Lung (tissue), 12 donors: Measurements from ENCODE around the gene INCA1. TPM values are rescaled to one million over a fixed set of nuclear protein-coding genes. Genes with fewer than 3 reads are reported as not detected.

ENCODE experiments used
- ATAC-seq: fragments of 200-7000 bp; cut with Tn5 transposase; one replicate; pipeline ENCODE4 v1.9.1; 2020; ENCODE audit warnings: moderate number of reproducible peaks; ENCODE audit not compliant: insufficient read depth, low FRiP score
- DNase-seq, 3 donors: peaks; one replicate each; pipeline ENCODE4 v3.0.0-alpha.2; 2013 to 2017
- H3K27ac ChIP-seq, 2 donors: one replicate each; pipeline ENCODE4 v1.5.1; 2013; ENCODE audit warnings: mild to moderate bottlenecking in 2 of 2, moderate library complexity in 2 of 2, control low read depth in 1 of 2, inconsistent platforms in 1 of 2, low read depth in 1 of 2, low read length in 1 of 2
- H3K27me3 ChIP-seq, 3 donors: one replicate each; pipeline ENCODE4 v1.5.1; 2013; ENCODE audit warnings: low read length in 2 of 3; ENCODE audit not compliant: control insufficient read depth in 3 of 3, insufficient read depth in 3 of 3
- H3K36me3 ChIP-seq, 4 donors: one replicate each; pipeline ENCODE4 v1.5.1; 2013; ENCODE audit warnings: low read length in 4 of 4, mild to moderate bottlenecking in 1 of 4, moderate library complexity in 1 of 4; ENCODE audit not compliant: control insufficient read depth in 4 of 4, insufficient read depth in 4 of 4
- H3K4me1 ChIP-seq, 5 donors: one replicate each; pipeline ENCODE4 v1.5.1; 2013; ENCODE audit warnings: low read length in 5 of 5, mild to moderate bottlenecking in 2 of 5, moderate library complexity in 1 of 5; ENCODE audit not compliant: control insufficient read depth in 5 of 5, insufficient read depth in 5 of 5
- H3K4me3 ChIP-seq: one replicate; pipeline ENCODE4 v1.5.1; 2013; ENCODE audit warnings: mild to moderate bottlenecking, control low read depth, moderate library complexity
- H3K9ac ChIP-seq, 2 donors: one replicate each; pipeline ENCODE4 v1.5.1; 2013; ENCODE audit warnings: low read length in 2 of 2, control low read depth in 1 of 2; ENCODE audit not compliant: insufficient read depth in 1 of 2
- H3K9me3 ChIP-seq, 4 donors: one replicate each; pipeline ENCODE4 v1.5.1; 2013; ENCODE audit warnings: low read length in 3 of 4, mild to moderate bottlenecking in 1 of 4, moderate library complexity in 1 of 4; ENCODE audit not compliant: control insufficient read depth in 4 of 4, insufficient read depth in 3 of 4
- WGBS, 2 donors: extraction: QIAGEN DNeasy Blood & Tissue Kit; methylation state at CpG; one replicate each; pipeline ENCODE4 v1.1.7; 2013; 5-methylcytosine and 5-hydroxymethylcytosine counted together
- polyA plus RNA-seq, 2 donors: library from polyadenylated mRNA; stranded (reverse); fragments of 200-250 nt; gene quantifications; one replicate each; pipeline ENCODE4 v1.2.1, GENCODE V29; 2013
- total RNA-seq, 2 donors: library from RNA; depleted of rRNA in 1 of 2; stranded (reverse); fragments of >200 nt in 1 of 2; gene quantifications; one replicate each; pipeline ENCODE4 v1.2.1, GENCODE V29; 2014 to 2021
- TF ChIP-seq, protein P1 (sequence below): IDR thresholded peaks from 2 replicates; pipeline ENCODE4 v1.5.1; 2012; ENCODE audit warnings: mild to moderate bottlenecking; ENCODE audit errors: control extremely low read depth, extremely low read depth
- donor health status: control.
- donor health status: control.
- donor health status: Bipolar disorder and iron deficiency.
- donor health status: healthy.
- donor health status: DM: yes; HTN: yes; CAD: no.

The INCA1 gene
- total and polyA plus RNA-seq, 4 donors, result 0.89 to 3.4 (median 1.9) TPM

DNA sequence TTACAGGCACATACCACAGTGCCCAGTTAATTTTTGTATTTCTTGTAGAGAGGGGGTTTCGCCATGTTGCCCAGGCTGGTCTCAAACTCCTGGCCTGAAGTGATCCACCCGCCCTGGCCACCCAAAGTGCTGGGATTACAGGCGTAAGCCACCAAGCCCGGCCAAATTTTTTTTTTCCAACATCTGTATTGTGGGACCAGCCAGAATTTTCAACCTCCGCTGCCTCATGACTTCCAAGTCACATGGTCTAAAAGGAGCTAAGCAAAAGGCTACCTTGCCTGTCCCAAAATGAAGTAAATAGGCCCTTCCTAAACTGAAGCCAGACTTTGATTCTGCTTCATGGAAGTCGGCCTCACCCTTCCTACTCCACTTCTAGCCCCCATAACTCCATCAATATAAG is 25.5 kb downstream of the INCA1 start:
- peaks cover 4 to 18% (median 14%) of the 10 kb centered on the region in 5 donors for H3K4me1 ChIP-seq
- no peak overlapping the region for H3K9ac ChIP-seq
- H3K27ac ChIP-seq, result no peak overlapping the region
- no peaks in the 10 kb centered on the region for H3K9me3 ChIP-seq
- TF ChIP-seq, protein P1, sequence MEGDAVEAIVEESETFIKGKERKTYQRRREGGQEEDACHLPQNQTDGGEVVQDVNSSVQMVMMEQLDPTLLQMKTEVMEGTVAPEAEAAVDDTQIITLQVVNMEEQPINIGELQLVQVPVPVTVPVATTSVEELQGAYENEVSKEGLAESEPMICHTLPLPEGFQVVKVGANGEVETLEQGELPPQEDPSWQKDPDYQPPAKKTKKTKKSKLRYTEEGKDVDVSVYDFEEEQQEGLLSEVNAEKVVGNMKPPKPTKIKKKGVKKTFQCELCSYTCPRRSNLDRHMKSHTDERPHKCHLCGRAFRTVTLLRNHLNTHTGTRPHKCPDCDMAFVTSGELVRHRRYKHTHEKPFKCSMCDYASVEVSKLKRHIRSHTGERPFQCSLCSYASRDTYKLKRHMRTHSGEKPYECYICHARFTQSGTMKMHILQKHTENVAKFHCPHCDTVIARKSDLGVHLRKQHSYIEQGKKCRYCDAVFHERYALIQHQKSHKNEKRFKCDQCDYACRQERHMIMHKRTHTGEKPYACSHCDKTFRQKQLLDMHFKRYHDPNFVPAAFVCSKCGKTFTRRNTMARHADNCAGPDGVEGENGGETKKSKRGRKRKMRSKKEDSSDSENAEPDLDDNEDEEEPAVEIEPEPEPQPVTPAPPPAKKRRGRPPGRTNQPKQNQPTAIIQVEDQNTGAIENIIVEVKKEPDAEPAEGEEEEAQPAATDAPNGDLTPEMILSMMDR, result no peak
- H3K36me3 ChIP-seq, result peaks cover 6 to 45% (median 14%) of the 10 kb centered on the region in 4 donors
- no peak overlapping the region for H3K4me3 ChIP-seq
- ATAC-seq, result no peak
- no peaks in the 10 kb centered on the region for H3K27me3 ChIP-seq
- 92 to 97% methylated on average over 6 of the region's 6 CpGs for WGBS, 2 donors
- DNase-seq, result no peak

DNA sequence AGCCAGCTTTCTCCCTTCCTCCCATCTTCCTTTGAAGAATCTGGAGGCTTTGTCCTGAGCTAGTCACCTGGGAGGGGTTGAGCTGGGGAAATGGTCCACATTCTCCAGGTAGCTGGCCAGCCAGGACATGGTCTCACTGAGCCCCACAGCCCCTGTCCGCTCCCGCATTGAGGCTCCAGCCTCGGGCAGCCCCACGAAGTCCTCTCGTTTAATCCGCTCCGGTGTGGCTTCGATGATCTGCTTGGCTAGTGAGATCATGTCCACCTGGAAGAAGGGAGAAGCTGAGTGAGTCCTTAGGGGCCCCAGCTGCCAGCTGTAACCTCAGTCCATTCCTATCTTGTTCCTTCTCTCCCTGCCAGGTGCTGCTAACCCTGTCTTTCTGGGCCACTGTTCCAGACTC is 27.0 kb downstream of the INCA1 start:
- H3K9ac ChIP-seq, result no peak overlapping the region
- H3K4me3 ChIP-seq, result no peak overlapping the region
- H3K27me3 ChIP-seq, result no peaks in the 10 kb centered on the region
- ATAC-seq (no peak), DNase-seq (no peak)
- TF ChIP-seq, protein P1, result no peak
- H3K9me3 ChIP-seq, result no peaks in the 10 kb centered on the region
- H3K27ac ChIP-seq, result peak overlapping the region in 1 of 2 donors; percentile 76
- 94 to 97% methylated on average over 8 of the region's 8 CpGs for WGBS, 2 donors
- H3K4me1 ChIP-seq, result peaks cover 4 to 21% (median 16%) of the 10 kb centered on the region in 5 donors
- H3K36me3 ChIP-seq, result peaks cover 4 to 41% (median 15%) of the 10 kb centered on the region in 4 donors

DNA sequence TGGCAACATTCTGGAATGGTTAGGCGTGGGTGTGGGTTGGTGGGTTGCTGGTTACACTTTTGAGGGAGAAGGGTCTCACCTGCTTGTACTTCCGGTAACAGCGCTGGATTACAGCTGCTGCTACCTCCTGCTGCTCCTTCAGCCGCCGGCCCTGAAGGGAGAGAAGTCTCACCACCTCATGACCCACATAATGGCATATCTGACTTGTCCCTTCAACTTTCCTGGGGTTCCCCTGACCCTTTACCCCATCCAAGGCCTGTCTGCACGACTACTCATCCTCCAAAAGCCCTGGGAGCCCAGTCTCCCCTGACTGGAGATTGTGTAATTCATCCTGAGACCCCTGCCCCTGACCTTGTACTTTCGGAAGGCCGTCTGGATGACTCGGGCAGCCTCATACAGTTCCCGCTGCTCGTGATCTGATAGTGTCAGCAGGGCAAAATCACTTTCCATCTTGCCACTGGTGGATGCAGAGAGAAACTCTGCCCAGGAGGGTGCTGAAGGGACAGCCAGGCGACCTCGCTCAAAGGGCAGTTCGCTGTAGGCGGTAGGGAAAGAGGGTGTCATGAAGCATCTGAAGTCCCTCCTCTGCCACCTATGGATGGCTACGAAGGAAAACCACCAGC is 27.7 kb downstream of the INCA1 start:
- peak in 1 of 3 donors; percentile 9 for DNase-seq
- TF ChIP-seq, protein P1, result no peak
- Histone ChIP-seq H3K4me3 (no peak overlapping the region), H3K9me3 (no peaks in the 10 kb centered on the region), H3K36me3 (peaks cover 4 to 38% (median 17%) of the 10 kb centered on the region in 4 donors), H3K27ac (peak overlapping the region; percentile 39 to 76), H3K27me3 (no peaks in the 10 kb centered on the region), H3K9ac (no peak overlapping the region), H3K4me1 (peaks cover 4 to 21% (median 11%) of the 10 kb centered on the region in 5 donors)
- ATAC-seq, result no peak
- 84 to 89% methylated on average over 16 of the region's 16 CpGs for WGBS, 2 donors
